K562 (cell line): ENCODE results near the gene ISLR2. TPM values are rescaled to one million over a fixed set of nuclear protein-coding genes. Genes with fewer than 3 reads are reported as not detected.

ENCODE experiments used
- ATAC-seq: fragments of 200-7000 bp; cut with Tn5 transposase; 3 replicates; pipeline ENCODE4 v1.9.1; 2020; ENCODE audit warnings: moderate library complexity
- BruUV-seq: library from RNA; stranded (reverse); fragments of 400-500 nt; replicated peaks from 2 replicates; lab custom pipeline; 2021; lab: Mats Ljungman, UMichigan
- CTCF ChIA-PET: fragments of 300-600 bp; formaldehyde crosslinking; extraction: SDS; loops from one replicate; lab custom pipeline; 2021; ENCODE audit warnings: low intra/inter-chr PET ratio; lab: Yijun Ruan, JAX
- POLR2A ChIA-PET: fragments of 300-600, 350-650 bp; sonication (Branson Sonifier 250); formaldehyde crosslinking; extraction: SDS; loops from one replicate; lab custom pipeline; 2021; ENCODE audit warnings: antibody characterized with exemption, inconsistent platforms; lab: Yijun Ruan, JAX
- DNase-seq, 4 experiments: peaks; one replicate each; pipeline versions ENCODE4 v3.0.0 to v3.0.0-alpha.2; 2011 to 2018; ENCODE audit warnings: low spot score in 3 of 4, mixed read lengths in 3 of 4; ENCODE audit errors: extremely low read depth in 1 of 4
- FAIRE-seq: peaks from 2 replicates; lab custom pipeline; 2011; peaks lifted over from hg19 to GRCh38; lab: Jason Lieb, UNC
- H2AFZ ChIP-seq: 2 replicates; pipeline ENCODE4 v1.6.0; 2011; ENCODE audit warnings: low read depth, low read length, control low read depth, inconsistent platforms
- H3K27ac ChIP-seq: fragments of 200-600 bp; 3 replicates; pipeline ENCODE4 v1.8.0; 2011; ENCODE audit warnings: low read depth, mild to moderate bottlenecking, control low read depth, inconsistent platforms, low read length, moderate library complexity, mixed read lengths; ENCODE audit errors: extremely low read depth
- H3K27me3 ChIP-seq, 2 experiments: fragments of 300-600 bp in 1 of 2; 2 replicates in 1 of 2; 3 replicates in 1 of 2; pipeline versions ENCODE4 v1.6.0 to v1.8.0; 2011; ENCODE audit warnings: inconsistent platforms in 2 of 2, low read length in 2 of 2, mild to moderate bottlenecking in 1 of 2, mixed read lengths in 1 of 2, moderate library complexity in 1 of 2; ENCODE audit not compliant: control insufficient read depth in 2 of 2, insufficient read depth in 2 of 2
- H3K36me3 ChIP-seq: fragments of 300-600 bp; 3 replicates; pipeline ENCODE4 v1.8.0; 2011; ENCODE audit warnings: mild to moderate bottlenecking, low read length, inconsistent platforms; ENCODE audit not compliant: control insufficient read depth, insufficient read depth
- H3K4me1 ChIP-seq, 2 experiments: fragments of 200-600 bp in 1 of 2; replicated peaks in 1 of 2; 2 replicates in 1 of 2; 3 replicates in 1 of 2; pipeline versions ENCODE4 v1.5.1 to v1.8.0; 2011; ENCODE audit warnings: inconsistent platforms in 2 of 2, low read length in 2 of 2, mild to moderate bottlenecking in 1 of 2, mixed read lengths in 1 of 2, moderate library complexity in 1 of 2; ENCODE audit not compliant: control insufficient read depth in 2 of 2, insufficient read depth in 2 of 2
- H3K4me2 ChIP-seq: 2 replicates; pipeline ENCODE4 v1.6.1; 2011; ENCODE audit warnings: low read length, control low read depth, inconsistent platforms, mixed read lengths; ENCODE audit not compliant: insufficient read depth
- H3K4me3 ChIP-seq: fragments of 200-600 bp; sonication (generic), shearing (Covaris generic); 2 replicates; pipeline ENCODE4 v1.5.1; 2016; ENCODE audit warnings: control low read depth, inconsistent platforms
- H3K79me2 ChIP-seq: fragments of 200-600 bp; 3 replicates; pipeline ENCODE4 v1.8.0; 2011; ENCODE audit warnings: low read length, inconsistent platforms; ENCODE audit not compliant: control insufficient read depth, insufficient read depth
- H3K9ac ChIP-seq, 2 experiments: 2 replicates each; pipeline versions ENCODE4 v1.6.0 to v1.6.1; 2011; ENCODE audit warnings: low read depth in 2 of 2, low read length in 2 of 2, control low read depth in 1 of 2, inconsistent platforms in 1 of 2, mild to moderate bottlenecking in 1 of 2, mixed read lengths in 1 of 2; ENCODE audit not compliant: insufficient read depth in 1 of 2
- H3K9me1 ChIP-seq: one replicate; pipeline ENCODE4 v1.6.0; 2011; ENCODE audit warnings: inconsistent platforms, mild to moderate bottlenecking, low read length, moderate library complexity; ENCODE audit not compliant: control insufficient read depth, insufficient read depth
- H3K9me3 ChIP-seq: replicated peaks from 2 replicates; pipeline ENCODE4 v1.5.1; 2011; ENCODE audit warnings: low read depth, low read length, inconsistent platforms; ENCODE audit not compliant: control insufficient read depth, insufficient read depth
- H4K20me1 ChIP-seq: replicated peaks from 2 replicates; pipeline ENCODE4 v1.6.1; 2011; ENCODE audit warnings: low read length, inconsistent platforms, mixed read lengths; ENCODE audit not compliant: control insufficient read depth, insufficient read depth
- CHD4 ChIP-seq: fragments of 200-600 bp; sonication (generic); IDR thresholded peaks from 3 replicates; pipeline ENCODE4 v1.6.1; 2012; ENCODE audit warnings: low read depth, mild to moderate bottlenecking, mixed read lengths, low read length, inconsistent platforms; ENCODE audit not compliant: insufficient read depth, insufficient replicate concordance, poor library complexity, severe bottlenecking
- HDAC1 ChIP-seq, 2 experiments: fragments of 450-650 bp; IDR thresholded peaks; 2 replicates each; pipeline ENCODE4 v1.6.1; 2016 to 2017; ENCODE audit warnings: inconsistent platforms in 1 of 2, mild to moderate bottlenecking in 1 of 2, moderate library complexity in 1 of 2
- KDM1A ChIP-seq, 2 experiments: fragments of 450-650 bp; IDR thresholded peaks; 2 replicates each; pipeline ENCODE4 v1.6.1; 2016; ENCODE audit warnings: mild to moderate bottlenecking in 2 of 2
- MTA2 ChIP-seq: fragments of 450-650 bp; IDR thresholded peaks from 2 replicates; pipeline ENCODE4 v1.6.1; 2016; ENCODE audit warnings: low read depth
- NEUROD1 ChIP-seq: fragments of 150-350 bp; IDR thresholded peaks from 2 replicates; pipeline ENCODE4 v1.6.1; 2014; ENCODE audit warnings: borderline replicate concordance, low read length, low read depth; ENCODE audit not compliant: partially characterized antibody
- SP1 ChIP-seq: sonication (generic); formaldehyde crosslinking; IDR thresholded peaks from 2 replicates; pipeline ENCODE4 v1.8.1; 2022; ENCODE audit warnings: mild to moderate bottlenecking, missing genetic modification reagents
- ZNF134 ChIP-seq: fragments of 250-450 bp; sonication (Bioruptor Pico); conservative IDR thresholded peaks from 2 replicates; pipeline ENCODE4 v1.4.0; 2020
- ZNF780A ChIP-seq: fragments of 250-450 bp; sonication (Bioruptor Pico); IDR thresholded peaks from 2 replicates; pipeline ENCODE4 v1.5.0; 2021; ENCODE audit warnings: mild to moderate bottlenecking
- WGBS: fragments of 100-300 bp; shearing (Covaris generic); methylation state at CpG from one replicate; pipeline ENCODE4 v1.1.6; 2016; ENCODE audit warnings: low coverage, mixed read lengths; ENCODE audit not compliant: insufficient coverage; ENCODE audit errors: missing lambda C conversion rate; 5-methylcytosine and 5-hydroxymethylcytosine counted together
- in situ Hi-C: fragments of 300-500 bp; cut with MboI; formaldehyde crosslinking; loops from 4 replicates; pipeline ENCODE4 v1.15.0; 2018; ENCODE audit warnings: inconsistent platforms, mixed read lengths
- intact Hi-C: fragments of 100-400 bp; cut with micrococcal nuclease; formaldehyde crosslinking; loops from 2 replicates; pipeline ENCODE4 v1.14.2; 2022
- polyA plus RNA-seq, 8 experiments: library from polyadenylated mRNA; depleted of rRNA in 4 of 8; stranded (reverse) in 5 of 8; unstranded in 3 of 8; fragments of >200 nt; fragmentation: Nextera tagmentation in 2 of 8; fragmentation: Illumina TruSeq in 1 of 8; extraction: Ambion mirVana in 2 of 8; extraction: Trizol in 1 of 8; gene quantifications; 2 replicates each; pipeline versions ENCODE4 v1.2.1 to v1.2.3, GENCODE V29; 2011 to 2014; ENCODE audit warnings: inconsistent platforms in 1 of 8, missing spikeins in 1 of 8
- total RNA-seq, 7 experiments: library from RNA; depleted of rRNA in 6 of 7; stranded (reverse); fragments of >200 nt in 6 of 7; fragmentation: Illumina TruSeq in 2 of 7; extraction: Trizol in 2 of 7; gene quantifications; 2 replicates each; pipeline versions ENCODE4 v1.2.1 to v1.2.3, GENCODE V29; 2011 to 2021; ENCODE audit warnings: low replicate concordance in 1 of 7
- TF ChIP-seq, protein P1 (sequence below): fragments of 150-350 bp; conservative IDR thresholded peaks from 2 replicates; pipeline ENCODE4 v1.6.1; 2014; ENCODE audit warnings: low read length
- TF ChIP-seq, protein P2 (sequence below): sonication (generic); formaldehyde crosslinking; IDR thresholded peaks from 2 replicates; pipeline ENCODE4 v1.8.0; 2022; ENCODE audit warnings: mild to moderate bottlenecking, missing genetic modification reagents, borderline replicate concordance
- TF ChIP-seq, protein P3 (sequence below): fragments of 450-650 bp; IDR thresholded peaks from 2 replicates; pipeline ENCODE4 v1.6.1; 2016; ENCODE audit warnings: low read depth, mild to moderate bottlenecking, moderate library complexity

Gene ISLR2
- total and polyA plus RNA-seq, 9 of the 15 experiments (the other 6 are each of a cell fraction or from before 2014, with no cell fraction given) = not detected

DNA sequence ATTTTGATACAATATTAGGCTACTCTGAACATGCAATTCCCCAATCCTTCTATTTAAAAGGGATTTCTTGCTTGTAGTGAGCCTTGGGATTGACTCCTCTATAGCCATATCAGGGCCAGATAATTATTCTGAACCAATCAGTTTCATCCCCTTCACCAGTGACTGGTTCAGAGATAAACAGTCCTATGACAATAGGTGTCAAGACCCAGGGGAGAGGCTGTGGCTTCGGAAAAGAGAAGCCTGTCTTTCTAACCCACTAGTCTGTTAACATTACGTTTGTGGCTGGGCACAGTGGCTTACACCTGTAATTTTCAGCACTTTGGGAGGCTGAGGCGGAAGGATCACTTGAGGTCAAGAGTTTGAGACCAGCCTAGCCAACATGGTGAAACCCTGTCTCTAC lies 6.2 kb upstream of the ISLR2 start:
- no peaks in the 10 kb centered on the region for H3K9me1 ChIP-seq
- 0% methylated on average over 3 of the region's 3 CpGs for WGBS
- TF ChIP-seq MTA2 = no peak
- TF ChIP-seq ZNF780A = no peak
- TF ChIP-seq, protein P1, sequence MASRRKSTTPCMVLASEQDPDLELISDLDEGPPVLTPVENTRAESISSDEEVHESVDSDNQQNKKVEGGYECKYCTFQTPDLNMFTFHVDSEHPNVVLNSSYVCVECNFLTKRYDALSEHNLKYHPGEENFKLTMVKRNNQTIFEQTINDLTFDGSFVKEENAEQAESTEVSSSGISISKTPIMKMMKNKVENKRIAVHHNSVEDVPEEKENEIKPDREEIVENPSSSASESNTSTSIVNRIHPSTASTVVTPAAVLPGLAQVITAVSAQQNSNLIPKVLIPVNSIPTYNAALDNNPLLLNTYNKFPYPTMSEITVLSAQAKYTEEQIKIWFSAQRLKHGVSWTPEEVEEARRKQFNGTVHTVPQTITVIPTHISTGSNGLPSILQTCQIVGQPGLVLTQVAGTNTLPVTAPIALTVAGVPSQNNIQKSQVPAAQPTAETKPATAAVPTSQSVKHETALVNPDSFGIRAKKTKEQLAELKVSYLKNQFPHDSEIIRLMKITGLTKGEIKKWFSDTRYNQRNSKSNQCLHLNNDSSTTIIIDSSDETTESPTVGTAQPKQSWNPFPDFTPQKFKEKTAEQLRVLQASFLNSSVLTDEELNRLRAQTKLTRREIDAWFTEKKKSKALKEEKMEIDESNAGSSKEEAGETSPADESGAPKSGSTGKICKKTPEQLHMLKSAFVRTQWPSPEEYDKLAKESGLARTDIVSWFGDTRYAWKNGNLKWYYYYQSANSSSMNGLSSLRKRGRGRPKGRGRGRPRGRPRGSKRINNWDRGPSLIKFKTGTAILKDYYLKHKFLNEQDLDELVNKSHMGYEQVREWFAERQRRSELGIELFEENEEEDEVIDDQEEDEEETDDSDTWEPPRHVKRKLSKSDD = no peak
- TF ChIP-seq NEUROD1 = no peak
- no peak for TF ChIP-seq CHD4
- TF ChIP-seq HDAC1 (IDR thresholded peaks at IDR 0.05) = no peak
- TF ChIP-seq KDM1A (IDR thresholded peaks at IDR 0.05) = no peak
- TF ChIP-seq ZNF134 = no peak
- no peak for TF ChIP-seq SP1 (CRISPR knock-in tag)
- TF ChIP-seq, protein P2, sequence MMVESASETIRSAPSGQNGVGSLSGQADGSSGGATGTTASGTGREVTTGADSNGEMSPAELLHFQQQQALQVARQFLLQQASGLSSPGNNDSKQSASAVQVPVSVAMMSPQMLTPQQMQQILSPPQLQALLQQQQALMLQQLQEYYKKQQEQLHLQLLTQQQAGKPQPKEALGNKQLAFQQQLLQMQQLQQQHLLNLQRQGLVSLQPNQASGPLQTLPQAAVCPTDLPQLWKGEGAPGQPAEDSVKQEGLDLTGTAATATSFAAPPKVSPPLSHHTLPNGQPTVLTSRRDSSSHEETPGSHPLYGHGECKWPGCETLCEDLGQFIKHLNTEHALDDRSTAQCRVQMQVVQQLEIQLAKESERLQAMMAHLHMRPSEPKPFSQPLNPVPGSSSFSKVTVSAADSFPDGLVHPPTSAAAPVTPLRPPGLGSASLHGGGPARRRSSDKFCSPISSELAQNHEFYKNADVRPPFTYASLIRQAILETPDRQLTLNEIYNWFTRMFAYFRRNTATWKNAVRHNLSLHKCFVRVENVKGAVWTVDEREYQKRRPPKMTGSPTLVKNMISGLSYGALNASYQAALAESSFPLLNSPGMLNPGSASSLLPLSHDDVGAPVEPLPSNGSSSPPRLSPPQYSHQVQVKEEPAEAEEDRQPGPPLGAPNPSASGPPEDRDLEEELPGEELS (CRISPR knock-in tag) = no peak
- TF ChIP-seq, protein P3, sequence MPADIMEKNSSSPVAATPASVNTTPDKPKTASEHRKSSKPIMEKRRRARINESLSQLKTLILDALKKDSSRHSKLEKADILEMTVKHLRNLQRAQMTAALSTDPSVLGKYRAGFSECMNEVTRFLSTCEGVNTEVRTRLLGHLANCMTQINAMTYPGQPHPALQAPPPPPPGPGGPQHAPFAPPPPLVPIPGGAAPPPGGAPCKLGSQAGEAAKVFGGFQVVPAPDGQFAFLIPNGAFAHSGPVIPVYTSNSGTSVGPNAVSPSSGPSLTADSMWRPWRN = no peak
- TF ChIP-seq, all 486 proteins: peak for 0
- H3K79me2 ChIP-seq = no peaks in the 10 kb centered on the region
- intact Hi-C loops (no loop called here), in situ Hi-C loops (loop anchor here (10.0 kb wide), 1 partner anchor 69 kb away; no protein-coding TSS in a partner anchor)
- peaks cover 17 to 39% of the 10 kb centered on the region in 2 experiments for H3K27me3 ChIP-seq
- peaks cover 3% of the 10 kb centered on the region; the same call in 1 of the 2 replicates for H4K20me1 ChIP-seq
- peaks cover 0 to 18% of the 10 kb centered on the region in 2 experiments; a peak in 2 of 5 replicates for H3K4me1 ChIP-seq
- no peaks in the 10 kb centered on the region for H3K9me3 ChIP-seq
- H2AFZ ChIP-seq = no peak overlapping the region
- CTCF ChIA-PET = interaction anchor here (6.2 kb wide), 1 partner anchor 198 kb away, joined by 37 read pairs; no protein-coding TSS in a partner anchor
- no peak overlapping the region for H3K4me2 ChIP-seq
- no peak overlapping the region for H3K4me3 ChIP-seq
- ATAC-seq = no peak
- H3K36me3 ChIP-seq = no peaks in the 10 kb centered on the region
- POLR2A ChIA-PET = no interaction called here
- FAIRE-seq = no peak
- DNase-seq = no peak
- no peak overlapping the region for H3K27ac ChIP-seq
- no TSS peak for BruUV-seq
- H3K9ac ChIP-seq = no peak overlapping the region
